ENCODE results near the gene CFHR2.

GRCh38 chr1:197001828-197002227, 58.3 kb downstream of the CFHR2 start:
- TF ChIP-seq, protein P1, sequence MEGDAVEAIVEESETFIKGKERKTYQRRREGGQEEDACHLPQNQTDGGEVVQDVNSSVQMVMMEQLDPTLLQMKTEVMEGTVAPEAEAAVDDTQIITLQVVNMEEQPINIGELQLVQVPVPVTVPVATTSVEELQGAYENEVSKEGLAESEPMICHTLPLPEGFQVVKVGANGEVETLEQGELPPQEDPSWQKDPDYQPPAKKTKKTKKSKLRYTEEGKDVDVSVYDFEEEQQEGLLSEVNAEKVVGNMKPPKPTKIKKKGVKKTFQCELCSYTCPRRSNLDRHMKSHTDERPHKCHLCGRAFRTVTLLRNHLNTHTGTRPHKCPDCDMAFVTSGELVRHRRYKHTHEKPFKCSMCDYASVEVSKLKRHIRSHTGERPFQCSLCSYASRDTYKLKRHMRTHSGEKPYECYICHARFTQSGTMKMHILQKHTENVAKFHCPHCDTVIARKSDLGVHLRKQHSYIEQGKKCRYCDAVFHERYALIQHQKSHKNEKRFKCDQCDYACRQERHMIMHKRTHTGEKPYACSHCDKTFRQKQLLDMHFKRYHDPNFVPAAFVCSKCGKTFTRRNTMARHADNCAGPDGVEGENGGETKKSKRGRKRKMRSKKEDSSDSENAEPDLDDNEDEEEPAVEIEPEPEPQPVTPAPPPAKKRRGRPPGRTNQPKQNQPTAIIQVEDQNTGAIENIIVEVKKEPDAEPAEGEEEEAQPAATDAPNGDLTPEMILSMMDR (IDR thresholded peaks at IDR 0.05): no peak
- no peak for TF ChIP-seq POLR2A (IDR thresholded peaks at IDR 0.05)
